Mesodermal cell (in vitro differentiated cells): ENCODE data around the gene FMNL1.
A peak's percentile ranks its signal among the peaks of the same experiment; 100 is the strongest.

Experiments
- H3K27ac ChIP-seq: 2 replicates; pipeline ENCODE4 v1.7.0; 2013; ENCODE audit warnings: mild to moderate bottlenecking, low read depth, low read length, moderate library complexity; ENCODE audit not compliant: severe bottlenecking
- H3K36me3 ChIP-seq: 2 replicates; pipeline ENCODE4 v1.7.1; 2013; ENCODE audit warnings: mild to moderate bottlenecking, low read length, moderate library complexity; ENCODE audit not compliant: control insufficient read depth, insufficient read depth
- H3K4me1 ChIP-seq: one replicate; pipeline ENCODE4 v1.7.1; 2013; ENCODE audit warnings: mild to moderate bottlenecking, low read length; ENCODE audit not compliant: insufficient read depth, control insufficient read depth, poor library complexity, severe bottlenecking
- H3K4me3 ChIP-seq: 2 replicates; pipeline ENCODE4 v1.7.0; 2013; ENCODE audit warnings: low read length, control low read depth, mild to moderate bottlenecking; ENCODE audit not compliant: insufficient read depth, poor library complexity, severe bottlenecking; ENCODE audit errors: extremely low read depth
- H3K9me3 ChIP-seq: 2 replicates; pipeline ENCODE4 v1.7.1; 2013; ENCODE audit warnings: mild to moderate bottlenecking, low read length, moderate library complexity; ENCODE audit not compliant: control insufficient read depth
- WGBS, 2 experiments: methylation state at CpG; one replicate each; pipeline ENCODE4 v1.1.5; 2013; ENCODE audit warnings: missing lambda C conversion rate in 2 of 2; ENCODE audit not compliant: insufficient coverage in 2 of 2; 5-methylcytosine and 5-hydroxymethylcytosine counted together

Gene FMNL1

DNA sequence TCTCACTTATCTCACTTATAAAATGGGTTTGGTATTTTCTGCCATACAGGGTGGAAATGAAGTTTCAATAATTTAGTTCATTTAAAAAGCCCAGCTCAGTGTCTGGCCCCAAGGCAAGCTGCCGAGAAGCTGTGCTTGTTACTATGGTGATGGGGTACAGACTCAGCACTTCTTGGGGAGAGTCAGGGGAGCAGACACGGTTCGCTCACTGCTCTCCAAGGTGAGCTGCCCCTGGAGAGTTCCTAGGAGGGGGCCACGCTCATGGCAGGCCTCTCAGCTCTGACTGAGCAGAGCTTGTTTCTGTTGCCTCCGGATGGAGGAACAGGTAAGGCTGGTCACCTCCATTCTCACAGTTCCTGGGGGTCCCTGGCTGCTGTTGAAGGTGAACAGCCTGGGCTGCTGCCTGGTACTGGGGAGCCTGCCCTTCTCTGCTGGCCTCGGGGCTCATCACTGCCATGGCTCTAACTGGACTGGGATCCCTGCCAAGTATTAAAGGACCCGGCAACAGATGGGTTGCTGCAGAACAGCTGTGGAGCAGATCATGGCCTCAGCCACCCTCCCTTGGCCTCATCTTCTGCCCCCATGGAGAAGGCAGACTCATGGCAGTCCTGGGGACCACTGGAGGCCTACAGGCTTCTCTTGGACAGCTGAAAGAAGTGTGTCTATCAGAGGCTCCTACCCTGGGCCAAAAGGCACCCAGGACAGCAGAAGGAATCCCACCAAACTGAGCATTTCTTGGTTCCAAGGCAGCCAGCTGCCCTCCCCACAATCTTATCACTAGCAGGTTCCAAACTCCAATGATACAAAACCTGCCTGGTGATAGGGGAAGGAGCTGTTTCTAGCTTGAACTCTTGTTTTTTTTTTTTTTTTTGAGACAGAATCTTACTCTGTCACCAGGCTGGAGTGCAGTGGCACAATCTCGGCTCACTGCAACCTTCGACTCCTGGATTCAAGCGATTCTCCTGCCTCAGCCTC lies 66.1 kb downstream of the FMNL1 start:
- WGBS, 2 experiments: 93 to 94% methylated on average over 8 of the region's 10 CpGs
- no peaks in the 10 kb centered on the region for H3K9me3 ChIP-seq
- H3K4me3 ChIP-seq: no peak overlapping the region
- H3K36me3 ChIP-seq: peaks cover 88% of the 10 kb centered on the region
- H3K27ac ChIP-seq: no peak overlapping the region
- peaks cover 7% of the 10 kb centered on the region for H3K4me1 ChIP-seq

DNA sequence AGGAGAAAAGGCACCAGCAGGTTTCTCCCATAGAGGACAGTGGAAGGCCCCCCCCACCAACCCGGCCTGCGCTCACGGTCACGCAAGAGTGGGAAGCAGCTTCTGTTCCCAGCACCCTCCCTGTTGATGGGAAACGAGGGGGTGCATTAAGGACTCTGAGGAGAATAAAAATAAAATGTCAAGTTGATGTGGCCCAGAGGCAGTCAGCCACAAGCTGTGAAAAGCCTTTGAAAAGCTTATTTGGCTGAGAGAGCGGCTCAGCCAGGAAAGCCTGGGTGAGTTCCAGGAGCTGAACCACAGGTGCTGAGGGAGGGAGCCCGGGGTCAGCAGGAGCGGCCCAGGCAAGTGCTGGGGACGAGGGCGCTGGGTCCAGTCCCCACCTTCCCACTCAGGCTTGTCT lies 67.1 kb downstream of the FMNL1 start:
- no peaks in the 10 kb centered on the region for H3K9me3 ChIP-seq
- H3K4me1 ChIP-seq: peaks cover 8% of the 10 kb centered on the region
- H3K4me3 ChIP-seq: no peak overlapping the region
- peaks cover 80% of the 10 kb centered on the region for H3K36me3 ChIP-seq
- WGBS, 2 experiments: 94 to 97% methylated on average over 8 of the region's 10 CpGs
- H3K27ac ChIP-seq: no peak overlapping the region

DNA sequence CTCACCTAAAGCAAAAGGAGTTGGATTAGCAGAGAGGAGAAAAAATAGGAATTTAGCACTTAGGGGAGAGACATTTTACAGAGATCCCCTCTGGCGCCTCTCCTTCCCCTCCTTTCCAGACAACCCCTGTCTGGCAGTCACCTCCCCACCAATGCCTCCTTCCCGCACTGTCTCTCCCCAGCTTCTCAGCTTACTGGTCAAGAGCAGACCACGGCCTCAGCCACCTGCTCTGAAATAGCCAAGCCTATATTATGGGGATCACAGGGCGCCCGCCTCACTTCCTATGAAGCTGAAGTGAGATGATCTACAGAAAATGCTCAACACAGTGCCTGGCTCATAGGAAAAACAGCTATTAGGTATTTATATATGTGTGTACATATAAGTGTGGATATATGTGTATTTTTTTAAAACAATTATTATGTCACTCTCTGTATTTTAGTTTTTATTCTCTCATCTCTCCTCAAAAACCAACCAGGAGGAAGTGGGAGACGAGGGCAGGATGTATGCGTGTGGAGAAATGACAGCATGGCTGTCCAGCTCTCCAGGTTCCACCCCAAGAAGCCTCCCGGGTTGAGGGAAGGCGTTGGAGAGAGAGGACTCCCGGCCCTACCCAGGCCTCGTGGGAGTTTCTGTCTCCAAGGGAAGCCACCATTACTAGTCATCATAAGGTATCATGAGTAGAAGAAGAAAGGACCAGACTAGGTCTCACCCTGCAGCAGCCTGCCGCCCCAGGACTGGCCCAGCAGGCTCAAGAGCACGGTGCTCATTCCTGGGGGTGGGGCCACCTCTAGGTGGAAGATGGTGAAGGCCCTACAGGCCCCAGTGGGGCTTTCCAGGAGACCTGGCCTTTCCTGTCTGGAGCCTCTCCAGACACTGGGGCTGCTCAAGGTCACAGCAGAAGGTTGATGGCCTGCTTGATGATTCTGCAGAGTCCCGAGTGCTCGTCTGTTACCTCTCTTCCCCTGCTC lies 67.9 kb downstream of the FMNL1 start:
- no peak overlapping the region for H3K27ac ChIP-seq
- WGBS, 2 experiments: 92 to 97% methylated on average over 10 of the region's 15 CpGs
- peaks cover 73% of the 10 kb centered on the region for H3K36me3 ChIP-seq
- H3K9me3 ChIP-seq: no peaks in the 10 kb centered on the region
- H3K4me1 ChIP-seq: peaks cover 12% of the 10 kb centered on the region
- no peak overlapping the region for H3K4me3 ChIP-seq

DNA sequence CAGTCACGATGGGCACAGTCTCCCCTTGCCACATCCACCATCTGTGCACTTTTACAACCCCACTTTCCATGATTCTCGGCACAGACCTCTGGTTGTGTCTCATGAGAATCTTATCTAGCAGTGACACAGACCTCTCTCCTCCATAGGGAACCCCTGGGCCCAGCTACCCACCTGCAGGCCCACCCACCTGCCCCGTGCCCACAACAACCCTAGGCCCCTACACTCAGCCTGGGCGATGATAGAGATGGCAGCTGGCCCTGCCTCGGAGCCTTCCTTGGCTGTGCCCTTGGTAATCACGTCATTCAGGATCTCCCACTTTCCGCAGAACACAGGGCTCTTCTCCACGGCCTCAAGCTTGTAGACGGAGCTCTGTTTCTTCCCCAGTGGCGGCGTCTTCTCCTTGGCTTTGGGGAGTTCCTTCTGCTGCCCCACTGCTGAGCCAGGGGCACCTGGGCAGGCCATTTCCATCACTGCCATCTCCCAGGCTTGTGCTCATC lies 68.6 kb downstream of the FMNL1 start:
- H3K4me3 ChIP-seq: no peak overlapping the region
- no peaks in the 10 kb centered on the region for H3K9me3 ChIP-seq
- WGBS, 2 experiments: 93 to 94% methylated on average over 9 to 11 of the region's 11 CpGs
- peaks cover 69% of the 10 kb centered on the region for H3K36me3 ChIP-seq
- H3K27ac ChIP-seq: no peak overlapping the region
- H3K4me1 ChIP-seq: peaks cover 12% of the 10 kb centered on the region

DNA sequence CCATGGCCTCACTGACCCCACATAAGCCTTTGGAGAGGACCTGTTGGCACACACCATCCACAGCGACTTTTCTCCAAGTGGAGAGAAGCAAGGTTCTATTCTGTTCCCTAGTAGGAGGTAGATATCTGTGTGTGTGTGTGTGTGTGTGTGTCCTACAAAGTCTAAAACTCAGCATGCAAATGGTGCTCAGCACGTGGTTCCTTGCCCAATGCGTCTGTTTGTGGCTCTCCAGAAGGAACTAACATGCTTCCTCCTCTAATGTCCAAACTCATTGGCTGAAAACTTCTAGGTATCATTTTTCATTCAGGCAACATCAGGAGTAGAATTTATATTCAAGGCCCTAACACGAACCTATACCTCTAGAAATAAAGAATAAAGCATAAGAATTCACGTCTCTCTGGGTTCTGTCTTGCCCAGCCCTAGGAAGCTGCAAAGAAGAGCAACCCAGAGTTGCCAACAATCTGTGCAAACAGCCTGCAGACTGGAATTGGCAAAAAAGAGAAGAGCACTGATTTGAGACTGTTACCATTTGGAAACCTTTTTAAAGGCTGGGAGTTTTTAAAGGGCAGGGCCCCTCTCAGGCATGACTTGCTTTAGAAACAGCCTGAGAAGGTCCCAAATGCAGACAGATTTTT lies 69.6 kb downstream of the FMNL1 start:
- H3K36me3 ChIP-seq: peaks cover 66% of the 10 kb centered on the region
- peaks cover 16% of the 10 kb centered on the region for H3K4me1 ChIP-seq
- no peak overlapping the region for H3K27ac ChIP-seq
- no peak overlapping the region for H3K4me3 ChIP-seq
- 78 to 90% methylated on average over 3 of the region's 5 CpGs for whole genome bisulfite sequencing, 2 experiments
- H3K9me3 ChIP-seq: no peaks in the 10 kb centered on the region

DNA sequence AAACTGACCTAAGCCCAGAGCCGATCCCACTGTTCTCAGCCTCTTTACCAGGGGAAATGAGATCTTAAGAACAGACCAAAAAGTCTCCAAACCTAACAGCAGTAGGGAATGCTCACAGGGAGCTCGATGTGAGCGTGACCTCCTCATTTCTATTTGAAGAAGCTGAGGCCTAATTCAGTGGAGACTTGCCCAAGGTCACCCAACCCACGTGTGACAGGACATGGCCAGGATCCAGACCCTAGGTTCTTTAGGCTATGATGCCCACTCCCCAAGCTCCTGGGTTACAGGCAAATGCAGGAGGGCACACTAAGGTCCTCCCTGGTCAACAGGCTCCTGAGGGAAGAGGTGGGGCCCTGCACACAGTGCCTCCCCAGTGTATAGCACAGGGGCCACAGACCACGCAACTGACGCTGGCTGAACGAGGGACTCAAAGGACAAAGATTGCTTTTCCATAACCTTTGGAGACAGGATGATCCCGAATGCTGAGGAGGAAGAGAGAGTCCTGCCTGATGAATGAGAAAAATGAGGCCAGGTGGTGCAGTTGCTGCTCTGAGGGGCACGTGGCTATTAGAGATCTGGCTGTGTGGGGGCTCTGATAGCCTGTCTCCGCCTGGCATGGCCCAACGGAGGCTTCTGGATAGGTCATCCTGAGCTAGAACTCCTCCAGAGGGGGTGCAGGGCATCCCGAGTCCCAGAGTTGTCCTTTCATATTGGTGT lies 71.2 kb downstream of the FMNL1 start:
- Histone ChIP-seq H3K9me3 (no peaks in the 10 kb centered on the region), H3K27ac (no peak overlapping the region), H3K4me3 (no peak overlapping the region), H3K36me3 (peaks cover 64% of the 10 kb centered on the region), H3K4me1 (peaks cover 16% of the 10 kb centered on the region)
- 90 to 93% methylated on average over 10 to 11 of the region's 12 CpGs for WGBS, 2 experiments

DNA sequence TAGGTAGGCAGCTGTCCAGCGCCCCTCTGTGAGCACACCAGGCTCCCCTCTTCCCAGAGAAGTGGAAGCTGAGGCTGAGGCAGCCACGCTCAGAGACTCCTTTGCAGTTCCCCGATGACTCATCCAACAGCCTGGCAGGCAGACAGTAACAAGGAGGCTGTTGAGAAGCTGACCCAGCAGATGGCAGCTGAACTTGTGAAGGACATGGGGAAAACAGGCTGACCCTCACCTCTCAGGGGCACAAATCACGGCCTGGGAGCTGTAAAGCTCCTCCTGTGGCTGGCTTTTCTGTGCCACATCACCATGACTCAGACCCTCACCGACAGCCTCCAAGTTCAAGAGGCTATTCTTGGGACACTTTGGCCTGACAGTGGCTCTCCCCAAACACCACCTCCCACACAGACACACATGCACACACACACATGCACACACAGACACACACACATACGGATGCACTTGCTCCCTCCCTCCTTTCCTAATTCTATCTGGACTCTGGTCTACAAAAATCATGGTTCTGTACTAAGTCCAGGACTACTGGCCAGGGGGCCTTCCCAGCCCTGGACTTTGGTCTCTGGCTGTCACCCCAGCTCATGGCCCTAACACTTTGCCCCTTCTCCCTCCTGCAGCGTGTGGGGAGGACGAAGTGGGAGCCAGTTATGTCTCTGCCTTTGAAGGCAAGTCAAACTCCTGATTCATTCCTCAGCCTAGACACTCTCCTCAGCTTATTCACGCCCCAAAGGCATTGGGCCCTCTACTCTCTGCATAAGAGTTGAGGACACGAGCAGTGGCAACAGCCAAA lies 71.9 kb downstream of the FMNL1 start:
- Histone ChIP-seq H3K27ac (peak overlapping the region; percentile 88), H3K4me3 (no peak overlapping the region), H3K4me1 (peaks cover 16% of the 10 kb centered on the region), H3K36me3 (peaks cover 60% of the 10 kb centered on the region), H3K9me3 (no peaks in the 10 kb centered on the region)
- 60 to 73% methylated on average over 6 to 7 of the region's 10 CpGs for WGBS, 2 experiments

DNA sequence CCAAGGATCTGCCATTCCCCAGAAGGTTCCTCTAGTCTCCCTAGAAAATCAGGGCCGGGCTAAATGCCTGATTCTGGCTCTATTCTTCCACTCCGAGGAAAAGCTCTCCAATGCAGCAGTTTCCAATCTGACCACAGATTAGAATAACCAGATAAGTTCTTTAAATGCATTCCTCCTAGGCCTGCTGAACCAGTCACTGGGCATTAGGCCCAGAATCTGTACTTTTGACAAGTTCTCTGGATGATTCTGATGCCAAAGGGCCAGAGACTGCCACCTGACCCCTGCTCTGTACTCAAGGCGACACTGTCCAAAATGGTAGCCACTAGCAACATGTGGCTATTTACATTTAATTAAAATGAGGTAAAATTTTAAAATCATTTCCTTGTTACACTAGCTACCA lies 72.8 kb downstream of the FMNL1 start:
- no peak overlapping the region for H3K27ac ChIP-seq

DNA sequence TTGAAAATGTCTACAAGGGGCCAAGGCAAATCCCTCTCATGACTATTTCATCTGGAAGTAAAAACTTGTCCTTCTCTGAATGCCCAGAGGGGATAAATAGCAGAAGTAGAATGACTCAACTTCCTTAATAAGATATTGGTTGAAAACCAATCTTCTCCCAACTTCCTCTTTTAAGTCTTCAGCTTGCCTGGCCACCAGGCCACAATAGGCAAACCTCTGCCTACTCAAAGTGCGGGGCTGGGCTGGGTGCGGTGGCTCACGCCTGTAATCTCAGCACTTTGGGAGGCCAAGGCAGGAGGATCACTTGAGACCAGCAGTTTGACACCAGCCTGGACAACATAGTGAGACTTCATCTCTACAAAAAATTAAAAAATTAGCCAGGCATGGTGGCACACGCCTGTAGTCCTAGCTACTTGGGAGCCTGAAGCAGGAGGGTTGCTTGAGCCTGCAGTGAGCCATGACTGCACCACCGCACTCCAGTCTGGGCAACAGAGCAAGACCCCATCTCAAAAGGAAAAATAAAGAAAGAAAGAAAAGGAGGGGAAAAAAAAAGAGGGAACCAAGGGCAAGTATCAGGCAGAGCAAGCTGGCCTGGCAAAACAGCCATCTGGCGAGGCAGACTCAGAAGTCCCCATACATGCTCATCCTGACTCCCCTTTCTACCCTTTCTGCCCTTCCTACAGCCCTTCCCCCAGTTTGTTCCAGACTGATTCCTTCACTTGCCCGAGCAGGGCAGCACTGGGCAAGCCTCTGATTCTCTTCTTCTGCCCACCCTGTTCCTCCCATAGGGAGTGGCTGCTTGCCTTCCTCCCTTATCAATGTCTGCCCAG lies 74.5 kb downstream of the FMNL1 start:
- Histone ChIP-seq H3K4me1 (peaks cover 21% of the 10 kb centered on the region), H3K27ac (no peak overlapping the region), H3K9me3 (no peaks in the 10 kb centered on the region), H3K4me3 (no peak overlapping the region), H3K36me3 (peaks cover 38% of the 10 kb centered on the region)
- WGBS, 2 experiments: 97 to 100% methylated on average over 6 to 7 of the region's 7 CpGs

More for the DNA sequence above, 72.8 kb downstream of the FMNL1 start:
- H3K9me3 ChIP-seq: no peaks in the 10 kb centered on the region
- H3K36me3 ChIP-seq: peaks cover 55% of the 10 kb centered on the region
- 92 to 100% methylated on average over 1 to 2 of the region's 3 CpGs for WGBS, 2 experiments
- no peak overlapping the region for H3K4me3 ChIP-seq
- H3K4me1 ChIP-seq: peaks cover 20% of the 10 kb centered on the region
